ENCODE results near the gene GATA5. TPM values are rescaled to one million over a fixed set of nuclear protein-coding genes. Genes with fewer than 3 reads are reported as not detected.

Gene GATA5
- total and polyA plus RNA-seq, 2 donors (not counting 3 experiments of a cell fraction or from before 2014, with no cell fraction given): not detected

- dilution Hi-C loops (cut with MboI; ENCODE audit: extremely low pct_ligation_motif_present, low sequenced_read_pairs): no loop called here
- no peak overlapping the region for H3K4me3 ChIP-seq (replicated peaks in 1 of 3; ENCODE audit: insufficient read depth in 1 of 3, low read depth in 1 of 3, low read length in 3 of 3)
- TF ChIP-seq GATA2 (IDR thresholded peaks at IDR 0.05; ENCODE audit: insufficient read depth, insufficient read length, low read depth, low read length) (no peak), MYC (IDR thresholded peaks at IDR 0.05; ENCODE audit: low read depth, low read length) (no peak), CTCF (IDR thresholded peaks at IDR 0.05; ENCODE audit: extremely low read depth in 1 of 2, insufficient read depth in 1 of 2, low read depth in 1 of 2, low read length in 2 of 2) (no peak), EZH2 (IDR thresholded peaks at IDR 0.05; ENCODE audit: borderline replicate concordance, low read depth, low read length, severe bottlenecking) (no peak)
- intact Hi-C loops (cut with micrococcal nuclease): no loop called here
- no peaks in the 10 kb centered on the region for H3K36me3 ChIP-seq (ENCODE audit: control insufficient read depth in 2 of 2, extremely low read depth in 1 of 2, insufficient read depth in 2 of 2, low read length in 2 of 2)
- no peak for DNase-seq (ENCODE audit: low read depth, low spot score)
- H3K4me1 ChIP-seq (ENCODE audit: control insufficient read depth, extremely low read depth, insufficient read depth, low read length): no peaks in the 10 kb centered on the region
- H3K9me3 ChIP-seq (replicated peaks; ENCODE audit: control insufficient read depth, insufficient read depth, low read length): no peaks in the 10 kb centered on the region
- POLR2A ChIA-PET: no interaction called here
- FAIRE-seq: no peak
- no peak overlapping the region for H3K4me2 ChIP-seq (ENCODE audit: insufficient read depth, low read length)
- H3K27ac ChIP-seq (ENCODE audit: insufficient read depth, low read depth, low read length): no peak overlapping the region
- no peaks in the 10 kb centered on the region for H3K27me3 ChIP-seq (ENCODE audit: control insufficient read depth in 2 of 2, insufficient read depth in 2 of 2, low read length in 2 of 2)
- no TSS peak for BruUV-seq (replicated peaks)
- H3K9ac ChIP-seq (replicated peaks; ENCODE audit: extremely low read depth, insufficient read depth, low read length): no peak overlapping the region
- H3K9me1 ChIP-seq (replicated peaks; ENCODE audit: control insufficient read depth, extremely low read depth, insufficient read depth, low read length): no peaks in the 10 kb centered on the region
- CTCF ChIA-PET: no interaction called here
- H3K79me2 ChIP-seq (ENCODE audit: control insufficient read depth, insufficient read depth, low read length): no peaks in the 10 kb centered on the region
- no peak overlapping the region for H2AFZ ChIP-seq (ENCODE audit: low read depth, low read length)
- H4K20me1 ChIP-seq (replicated peaks; ENCODE audit: control insufficient read depth, extremely low read depth, insufficient read depth, low read length): no peaks in the 10 kb centered on the region
Measured at GRCh38 chr20:62420846-62421715, 54.7 kb downstream of the GATA5 start.

- CTCF ChIA-PET: no interaction called here
- Histone ChIP-seq H3K27ac (ENCODE audit: insufficient read depth, low read depth, low read length) (no peak overlapping the region), H3K27me3 (ENCODE audit: control insufficient read depth in 2 of 2, insufficient read depth in 2 of 2, low read length in 2 of 2) (no peaks in the 10 kb centered on the region), H3K4me2 (ENCODE audit: insufficient read depth, low read length) (no peak overlapping the region), H3K9me1 (replicated peaks; ENCODE audit: control insufficient read depth, extremely low read depth, insufficient read depth, low read length) (no peaks in the 10 kb centered on the region), H4K20me1 (replicated peaks; ENCODE audit: control insufficient read depth, extremely low read depth, insufficient read depth, low read length) (no peaks in the 10 kb centered on the region), H3K79me2 (ENCODE audit: control insufficient read depth, insufficient read depth, low read length) (no peaks in the 10 kb centered on the region), H3K9ac (replicated peaks; ENCODE audit: extremely low read depth, insufficient read depth, low read length) (no peak overlapping the region), H2AFZ (ENCODE audit: low read depth, low read length) (no peak overlapping the region), H3K4me1 (ENCODE audit: control insufficient read depth, extremely low read depth, insufficient read depth, low read length) (no peaks in the 10 kb centered on the region), H3K4me3 (replicated peaks in 1 of 3; ENCODE audit: insufficient read depth in 1 of 3, low read depth in 1 of 3, low read length in 3 of 3) (no peak overlapping the region), H3K9me3 (replicated peaks; ENCODE audit: control insufficient read depth, insufficient read depth, low read length) (no peaks in the 10 kb centered on the region), H3K36me3 (ENCODE audit: control insufficient read depth in 2 of 2, extremely low read depth in 1 of 2, insufficient read depth in 2 of 2, low read length in 2 of 2) (no peaks in the 10 kb centered on the region)
- dilution Hi-C loops (cut with MboI; ENCODE audit: extremely low pct_ligation_motif_present, low sequenced_read_pairs) (no loop called here), intact Hi-C loops (cut with micrococcal nuclease) (no loop called here)
- TF ChIP-seq POLR2AphosphoS5 (IDR thresholded peaks at IDR 0.05; ENCODE audit: insufficient read depth, low read depth, low read length) (no peak), FOS (IDR thresholded peaks at IDR 0.05; ENCODE audit: borderline replicate concordance, insufficient read depth, low read length) (no peak), MYC (IDR thresholded peaks at IDR 0.05; ENCODE audit: low read depth, low read length) (no peak), EZH2 (IDR thresholded peaks at IDR 0.05; ENCODE audit: borderline replicate concordance, low read depth, low read length, severe bottlenecking) (no peak), CTCF (IDR thresholded peaks at IDR 0.05; ENCODE audit: extremely low read depth in 1 of 2, insufficient read depth in 1 of 2, low read depth in 1 of 2, low read length in 2 of 2) (no peak), POLR2A (IDR thresholded peaks at IDR 0.05; ENCODE audit: low read depth, low read length) (no peak), JUN (IDR thresholded peaks at IDR 0.05; ENCODE audit: borderline replicate concordance, insufficient read depth, insufficient read length, low read depth) (no peak), MAX (IDR thresholded peaks at IDR 0.05; ENCODE audit: insufficient read depth, insufficient read length) (no peak), GATA2 (IDR thresholded peaks at IDR 0.05; ENCODE audit: insufficient read depth, insufficient read length, low read depth, low read length) (no peak)
- POLR2A ChIA-PET: no interaction called here
- DNase-seq (ENCODE audit: low read depth, low spot score) (no peak), FAIRE-seq (no peak)
- BruUV-seq (replicated peaks): no TSS peak
Measured at GRCh38 chr20:62419759-62420158, 56.0 kb downstream of the GATA5 start.

Data from endothelial cell of umbilical vein (primary cell).